ENCODE measurements around the gene YARS1.

YARS1 gene

GRCh38 chr1:32817159-32817814, at the start of gene YARS1, which contains the start of gene S100PBP:
Gene YARS1 (minus strand): TSS chr1:32817358. CDS start chr1:32817244, 114 bp downstream.
Gene S100PBP (plus strand): TSS chr1:32817653. CDS start chr1:32826100, 8,447 bp downstream.
- DNase-seq: peak; percentile 98

GRCh38 chr1:32865639-32866405, 48.7 kb upstream of the YARS1 start:
- no peak for DNase-seq

- no peak for DNase-seq
These were observed 47.3 kb upstream of the YARS1 start for GRCh38 chr1:32864375-32865019.

- no peak for DNase-seq
These were observed 46.7 kb upstream of the YARS1 start for GRCh38 chr1:32863881-32864245.

GRCh38 chr1:32863218-32863880, 46.2 kb upstream of the YARS1 start:
- DNase-seq: no peak

GRCh38 chr1:32861904-32862695, 44.9 kb upstream of the YARS1 start:
- DNase-seq: peak; percentile 57

- no peak for DNase-seq
These were observed 43.4 kb upstream of the YARS1 start for GRCh38 chr1:32860566-32860965.

- DNase-seq: no peak
These were observed 42.8 kb upstream of the YARS1 start for GRCh38 chr1:32859915-32860314.

- DNase-seq: no peak
These were observed 41.6 kb upstream of the YARS1 start for GRCh38 chr1:32858791-32859190.

GRCh38 chr1:32858136-32858535, 41.0 kb upstream of the YARS1 start:
- no peak for DNase-seq

- DNase-seq: no peak
These were observed 38.9 kb upstream of the YARS1 start for GRCh38 chr1:32855861-32856617.

- DNase-seq: no peak
These were observed 31.4 kb upstream of the YARS1 start for GRCh38 chr1:32848354-32849063.

- DNase-seq: no peak
These were observed 14.7 kb upstream of the YARS1 start for GRCh38 chr1:32831878-32832277.

GRCh38 chr1:32830092-32830852, 13.1 kb upstream of the YARS1 start:
- no peak for DNase-seq

GRCh38 chr1:32828341-32828740, 11.2 kb upstream of the YARS1 start:
- peak; percentile 36 for DNase-seq

- no peak for DNase-seq
These were observed 8.0 kb upstream of the YARS1 start for GRCh38 chr1:32825181-32825580.

GRCh38 chr1:32818804-32819541, 1.8 kb upstream of the YARS1 start:
- DNase-seq: no peak

- DNase-seq: peak; percentile 36
These were observed 943 bp upstream of the YARS1 start for GRCh38 chr1:32817815-32818786.

Measured in HCEC 1CT (cell line).